Hypothalamus (tissue), 51 donors: ENCODE measurements around the gene TANC2.

Source experiments
- DNase-seq, 51 donors: peaks; one replicate each; lab custom pipeline; 2025; lab: John Stamatoyannopoulos, UW

Gene TANC2

DNA sequence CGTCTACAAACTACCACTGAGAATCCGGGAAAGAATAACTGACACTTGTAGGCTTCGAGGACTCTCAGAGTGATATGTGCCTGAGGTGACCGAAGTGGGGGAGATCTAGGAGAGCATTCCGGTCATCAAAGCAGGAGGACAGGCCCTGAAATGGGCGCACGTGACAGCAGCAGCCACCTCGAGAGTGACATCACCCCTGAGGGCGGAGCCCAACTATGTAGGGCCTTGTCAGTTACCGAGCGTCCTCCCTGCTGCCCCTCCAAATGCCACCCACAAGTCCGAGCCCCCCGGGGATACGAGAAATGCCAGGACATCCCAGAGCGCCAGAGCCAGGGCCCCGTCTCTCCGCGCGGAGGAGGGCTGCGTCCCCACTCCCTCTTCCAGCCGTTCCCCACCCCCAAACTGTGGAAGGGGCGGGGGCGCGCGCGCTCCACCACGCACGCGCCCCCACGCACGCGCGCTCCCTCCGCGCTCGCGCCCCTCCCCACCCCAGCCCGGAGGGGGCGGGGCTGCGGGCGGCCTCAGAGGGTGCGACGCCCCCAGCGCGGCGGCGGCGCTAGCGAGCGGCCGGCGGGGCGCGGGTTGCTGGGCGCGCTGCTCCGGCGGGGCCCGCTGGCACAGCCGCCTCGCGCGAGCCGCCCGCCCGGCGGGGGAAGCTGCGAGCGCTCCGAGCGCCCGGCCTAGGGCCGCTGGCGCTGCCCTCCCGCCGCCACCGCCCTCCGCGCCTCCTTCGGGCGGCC, at the start of gene TANC2:
TSS of gene TANC2 (plus strand) at position 550 of the 740 bp plus-strand sequence. CDS start 43,325 bp downstream, outside the sequence.
- peak in 50 of 51 donors; percentile 36 to 94 (median 78) for DNase-seq

- DNase-seq = no peak
Observed at GRCh38 chr17:62916684-62917571, 49.1 kb upstream of the TANC2 start.

DNA sequence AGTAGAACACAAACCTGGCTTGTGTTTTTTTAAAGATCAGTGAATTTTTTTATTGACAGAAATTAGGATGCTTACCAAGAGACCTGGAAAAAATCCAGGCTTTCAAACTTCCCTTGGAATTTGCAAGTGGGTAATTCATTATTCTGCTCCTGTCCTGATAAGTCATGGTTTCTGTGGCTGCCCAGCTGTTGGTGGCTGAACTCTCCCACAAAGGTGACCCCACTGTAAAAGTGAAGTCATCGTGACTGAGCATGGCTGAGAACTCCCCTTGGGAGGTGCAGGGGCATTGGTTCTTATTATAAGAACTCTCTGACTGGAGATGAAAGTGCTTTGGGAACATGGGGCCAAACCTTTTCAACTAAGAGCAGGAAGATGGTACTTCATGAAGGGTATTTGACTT, 46.6 kb upstream of the TANC2 start:
- no peak for DNase-seq

DNA sequence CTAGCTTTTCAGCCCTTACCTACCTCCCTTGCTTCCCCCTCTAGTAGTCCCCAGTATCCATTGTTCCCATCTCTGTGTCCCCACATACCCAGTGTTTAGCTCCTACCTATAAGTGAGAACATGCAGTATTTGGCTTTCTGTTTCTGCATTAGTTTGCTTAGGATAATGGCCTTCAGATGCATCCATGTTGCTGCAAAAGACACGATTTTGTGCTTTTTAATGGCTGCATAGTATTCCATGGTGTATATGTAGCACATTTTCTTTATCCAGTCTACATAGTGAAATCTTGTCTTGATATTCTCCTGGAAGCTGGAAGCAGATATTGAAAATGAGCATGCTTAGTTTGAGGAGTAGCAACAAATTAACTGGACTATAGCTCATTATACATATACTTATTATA, 45.7 kb upstream of the TANC2 start:
- DNase-seq = no peak

DNA sequence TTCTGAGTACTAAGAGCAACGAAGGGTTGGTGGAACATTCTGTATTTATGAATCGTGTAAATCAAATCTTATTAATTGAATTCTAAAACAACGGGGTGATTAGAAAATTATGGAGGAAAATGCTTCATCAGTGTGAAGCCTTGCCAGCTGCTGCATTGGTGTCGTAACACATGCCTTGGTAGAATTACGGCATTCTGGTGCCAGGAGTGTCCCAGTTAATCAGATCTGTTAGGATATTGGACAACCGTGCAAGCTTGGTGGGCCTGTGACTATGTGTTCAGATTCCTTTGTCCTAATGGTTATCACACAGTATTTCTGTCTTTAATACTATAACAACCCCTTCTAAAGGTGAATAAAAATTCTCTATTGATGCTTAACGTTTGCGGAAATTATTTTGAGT, 44.2 kb upstream of the TANC2 start:
- DNase-seq = no peak

DNA sequence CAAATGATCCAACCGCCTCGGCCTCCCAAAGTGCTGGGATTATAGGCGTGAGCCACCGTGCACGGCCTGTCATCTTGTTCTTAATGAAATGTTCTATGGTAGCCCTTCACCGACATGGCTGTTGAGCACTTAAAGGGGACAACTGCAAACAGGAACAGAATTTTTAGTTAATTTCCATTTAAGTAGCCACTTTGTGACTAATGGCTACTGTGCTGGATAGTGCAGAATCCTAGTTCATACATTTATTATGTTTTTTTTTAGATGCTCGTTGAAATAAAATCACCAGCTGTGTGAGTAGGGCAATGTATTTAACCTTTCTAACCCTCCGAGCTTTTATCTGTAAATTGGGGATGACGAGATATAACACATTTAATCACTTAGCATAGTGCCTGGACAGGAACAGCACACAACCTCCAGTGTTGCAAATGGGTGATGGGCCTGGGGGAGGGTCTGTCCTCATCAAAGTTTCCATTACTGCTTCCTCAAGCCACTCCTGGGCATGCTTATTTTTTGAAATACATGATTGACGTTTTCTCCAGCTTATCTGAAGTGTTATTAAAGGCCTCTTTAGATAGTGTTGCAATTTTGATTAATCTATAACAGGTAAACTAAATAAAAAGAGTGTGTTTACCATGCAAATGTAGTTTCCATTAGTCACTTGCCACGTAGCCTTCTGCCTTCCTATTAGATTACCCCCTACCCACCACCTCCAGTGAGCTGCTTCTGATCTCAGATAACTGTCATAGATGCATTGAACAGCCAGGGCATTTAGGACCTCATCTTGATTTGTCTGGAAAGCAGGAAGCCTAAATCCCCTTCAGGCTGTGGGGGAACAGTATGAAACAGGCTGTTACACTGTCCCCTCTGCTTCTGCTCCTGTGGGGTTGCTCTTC, 42.5 kb upstream of the TANC2 start:
- no peak for DNase-seq

DNA sequence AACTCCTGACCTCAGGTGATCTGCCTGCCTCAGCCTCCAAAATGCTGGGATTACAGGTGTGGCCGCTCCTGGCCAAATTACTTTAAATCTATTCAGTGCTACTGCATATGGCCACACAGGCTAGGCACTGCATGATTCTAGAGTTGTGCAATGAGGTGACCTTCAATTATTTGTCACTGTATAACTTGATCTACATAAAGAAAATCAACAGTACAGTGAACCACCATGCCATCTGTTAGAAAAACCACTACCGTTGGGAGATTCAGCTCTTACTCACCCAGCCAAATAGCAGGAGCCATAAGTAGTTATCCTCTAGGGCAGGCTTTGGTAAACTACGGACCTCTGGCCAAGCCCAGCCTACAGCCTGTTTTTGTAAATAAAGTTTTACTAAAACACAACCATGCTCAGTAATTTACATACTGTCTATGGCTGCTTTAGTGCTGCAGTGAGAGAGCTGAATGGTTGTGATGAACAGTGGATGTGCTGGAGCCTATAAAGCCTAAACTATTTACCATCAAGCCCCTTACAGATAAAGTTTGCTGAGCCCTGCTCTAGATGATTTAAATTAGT, 40.7 kb upstream of the TANC2 start:
- DNase-seq = no peak

GRCh38 chr17:62927083-62927482, 39.0 kb upstream of the TANC2 start:
- DNase-seq = no peak

- no peak for DNase-seq
Observed at GRCh38 chr17:62929320-62929719, 36.7 kb upstream of the TANC2 start.

GRCh38 chr17:62931101-62931500, 34.9 kb upstream of the TANC2 start:
- DNase-seq = no peak

GRCh38 chr17:62933501-62934385, 32.3 kb upstream of the TANC2 start:
- peak in 9 of 51 donors; percentile 0 to 21 (median 6) for DNase-seq

DNA sequence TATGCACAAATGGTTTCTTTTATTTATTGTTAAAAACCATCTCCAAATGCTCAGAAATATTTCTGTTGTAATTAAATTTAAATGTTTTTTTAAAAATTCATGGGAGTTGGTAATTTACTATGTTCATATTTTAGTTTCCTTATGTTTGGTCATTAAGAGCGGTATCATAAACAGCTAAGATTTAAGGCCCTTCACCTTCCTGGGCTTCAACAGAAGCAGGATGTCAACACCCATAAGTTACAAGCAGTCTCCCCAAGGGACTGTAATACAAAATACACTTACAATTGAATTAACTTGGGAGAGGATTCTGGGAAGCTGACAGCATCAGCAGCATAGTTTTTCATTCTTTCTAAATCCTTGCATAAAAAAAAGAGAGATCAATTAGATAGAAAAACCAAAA, 30.9 kb upstream of the TANC2 start:
- DNase-seq = no peak

- DNase-seq = no peak
Observed at GRCh38 chr17:62935523-62935922, 30.5 kb upstream of the TANC2 start.

DNA sequence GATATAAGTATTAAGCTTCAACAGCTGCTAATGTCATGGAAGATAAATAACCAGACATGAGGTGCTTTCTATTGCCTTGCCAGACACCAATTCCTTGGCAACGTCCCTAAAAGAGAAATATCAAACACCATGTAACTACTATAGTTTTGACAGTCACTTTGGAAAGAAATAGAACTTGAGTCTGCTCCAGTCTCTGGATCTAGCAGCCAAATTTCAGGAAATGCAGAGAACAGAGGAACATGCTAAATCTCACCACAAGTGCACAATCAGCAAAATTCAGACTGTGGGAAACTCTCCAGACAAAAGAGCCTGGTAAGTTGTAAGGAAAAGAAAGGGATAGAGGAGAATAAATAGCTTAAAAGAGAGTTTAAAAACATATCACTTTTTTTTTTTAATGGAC, 28.4 kb upstream of the TANC2 start:
- DNase-seq = no peak

GRCh38 chr17:62941358-62941991, 24.6 kb upstream of the TANC2 start:
- no peak for DNase-seq

DNA sequence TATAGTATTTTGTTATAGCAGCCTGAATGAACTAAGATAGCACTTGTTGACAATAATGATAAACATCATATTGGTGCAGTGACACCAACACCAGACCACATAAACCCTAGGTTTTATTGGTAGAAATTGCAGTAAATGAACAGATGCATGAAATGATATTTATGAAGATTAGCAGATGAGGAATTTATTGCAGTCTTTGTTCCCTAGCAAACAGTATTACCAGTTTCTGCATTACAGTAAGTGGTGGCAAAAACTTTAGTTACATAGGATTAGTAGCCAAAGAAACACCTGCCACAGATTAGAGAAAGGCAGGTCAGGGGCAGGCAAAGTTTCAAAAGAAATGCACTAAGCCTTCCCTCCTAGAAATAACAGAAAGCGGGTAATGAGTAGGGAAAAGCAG, 17.7 kb upstream of the TANC2 start:
- no peak for DNase-seq

DNA sequence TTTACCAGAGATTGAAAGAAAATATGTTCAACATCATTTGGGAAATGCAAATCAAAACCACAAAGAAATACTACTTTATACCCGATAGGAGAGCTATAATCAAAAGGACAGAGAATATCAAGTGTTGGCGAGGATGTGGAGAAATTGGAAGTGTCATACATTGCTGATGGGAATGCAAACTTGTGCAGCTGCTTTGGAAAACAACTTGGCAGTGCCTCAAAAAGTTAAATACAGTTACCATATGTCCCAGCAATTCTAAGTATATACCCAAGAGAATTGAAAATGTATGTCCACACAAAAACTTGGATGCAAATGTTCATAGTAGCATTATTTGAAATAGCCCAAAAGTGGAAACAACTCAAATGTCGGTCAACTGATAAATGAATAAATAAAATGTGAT, 17.0 kb upstream of the TANC2 start:
- DNase-seq = no peak

- peak in 1 of 51 donors; percentile 1 for DNase-seq
Observed at GRCh38 chr17:62950067-62950466, 16.0 kb upstream of the TANC2 start.

- DNase-seq = no peak
Observed at GRCh38 chr17:62955841-62956352, 10.1 kb upstream of the TANC2 start.
